Transverse colon (tissue), 3 donors: ENCODE data around the gene NLGN1.

Source experiments
- EP300 ChIP-seq: sonication (generic); formaldehyde crosslinking; IDR thresholded peaks from one replicate; pipeline ENCODE4 v1.6.1; 2017; ENCODE audit warnings: antibody characterized with exemption, low read depth
- POLR2A ChIP-seq: fragments of 450-650 bp; IDR thresholded peaks from one replicate; pipeline ENCODE4 v1.6.1; 2016; ENCODE audit warnings: antibody characterized with exemption, mild to moderate bottlenecking, moderate library complexity
- TF ChIP-seq, protein P1 (sequence below), 5 experiments: fragments of 200-600 bp in 3 of 5; fragments of 450-650 bp in 2 of 5; sonication (generic) in 3 of 5; IDR thresholded peaks; 1 replicate in 2 of 5; 2 replicates in 3 of 5; pipeline ENCODE4 v1.5.1; 2016 to 2017; ENCODE audit warnings: antibody characterized with exemption in 5 of 5, inconsistent platforms in 3 of 5, mild to moderate bottlenecking in 2 of 5, moderate library complexity in 1 of 5

DNA sequence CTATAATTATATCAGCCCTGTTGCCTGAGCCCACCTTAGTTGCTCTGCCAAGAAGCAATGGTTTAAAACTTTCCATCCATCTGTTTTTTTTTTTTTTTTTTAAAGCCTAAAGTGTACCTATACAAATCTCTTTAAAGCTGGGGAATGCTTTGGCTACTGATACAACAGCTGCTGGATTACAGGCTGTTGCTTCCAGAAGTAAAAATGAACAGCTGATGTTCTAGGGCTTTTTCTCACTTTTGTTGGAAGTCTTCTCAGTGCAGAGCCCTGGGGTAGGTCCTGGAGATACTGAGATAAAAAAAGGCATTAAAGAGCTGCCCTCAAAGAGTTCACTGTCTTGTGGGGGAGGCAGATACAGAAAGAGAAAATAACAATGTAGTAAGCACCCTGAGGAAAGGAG is 218.1 kb downstream of the NLGN1 start:
- TF ChIP-seq, protein P1, sequence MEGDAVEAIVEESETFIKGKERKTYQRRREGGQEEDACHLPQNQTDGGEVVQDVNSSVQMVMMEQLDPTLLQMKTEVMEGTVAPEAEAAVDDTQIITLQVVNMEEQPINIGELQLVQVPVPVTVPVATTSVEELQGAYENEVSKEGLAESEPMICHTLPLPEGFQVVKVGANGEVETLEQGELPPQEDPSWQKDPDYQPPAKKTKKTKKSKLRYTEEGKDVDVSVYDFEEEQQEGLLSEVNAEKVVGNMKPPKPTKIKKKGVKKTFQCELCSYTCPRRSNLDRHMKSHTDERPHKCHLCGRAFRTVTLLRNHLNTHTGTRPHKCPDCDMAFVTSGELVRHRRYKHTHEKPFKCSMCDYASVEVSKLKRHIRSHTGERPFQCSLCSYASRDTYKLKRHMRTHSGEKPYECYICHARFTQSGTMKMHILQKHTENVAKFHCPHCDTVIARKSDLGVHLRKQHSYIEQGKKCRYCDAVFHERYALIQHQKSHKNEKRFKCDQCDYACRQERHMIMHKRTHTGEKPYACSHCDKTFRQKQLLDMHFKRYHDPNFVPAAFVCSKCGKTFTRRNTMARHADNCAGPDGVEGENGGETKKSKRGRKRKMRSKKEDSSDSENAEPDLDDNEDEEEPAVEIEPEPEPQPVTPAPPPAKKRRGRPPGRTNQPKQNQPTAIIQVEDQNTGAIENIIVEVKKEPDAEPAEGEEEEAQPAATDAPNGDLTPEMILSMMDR (IDR thresholded peaks at IDR 0.05) = no peak
- TF ChIP-seq EP300 (no peak), POLR2A (no peak)
